Eye (tissue), 1 donor: ENCODE data around the gene ASPHD1.
"Not testable (repeated sequence)": the region's sequence is repeated elsewhere in the genome, so short reads cannot be mapped to it uniquely, and the experiment has no call there.

Source experiments
- DNase-seq: peaks from one replicate; pipeline ENCODE4 v3.0.0-alpha.2; 2015

Gene ASPHD1

GRCh38 chr16:29900102-29900887, at the start of gene ASPHD1:
TSS of gene ASPHD1 (plus strand) at chr16:29900488. CDS start at chr16:29900972, 484 bp downstream.
- peak; percentile 89 for DNase-seq

- DNase-seq: no peak
Measured at GRCh38 chr16:29850998-29851397, 49.3 kb upstream of the ASPHD1 start.

GRCh38 chr16:29852654-29853053, 47.6 kb upstream of the ASPHD1 start:
- no peak for DNase-seq

GRCh38 chr16:29854520-29855100, 45.7 kb upstream of the ASPHD1 start:
- DNase-seq: no peak

- DNase-seq: no peak
Measured at GRCh38 chr16:29857133-29857760, 43.0 kb upstream of the ASPHD1 start.

GRCh38 chr16:29858149-29858849, 42.0 kb upstream of the ASPHD1 start:
- DNase-seq: no peak

- no peak for DNase-seq
Measured at GRCh38 chr16:29858974-29859373, 41.3 kb upstream of the ASPHD1 start.

GRCh38 chr16:29860218-29860617, 40.1 kb upstream of the ASPHD1 start:
- DNase-seq: no peak

GRCh38 chr16:29862383-29862883, 37.9 kb upstream of the ASPHD1 start:
- peak; percentile 49 for DNase-seq

- peak; percentile 99 for DNase-seq
Measured at GRCh38 chr16:29862884-29863668, 37.2 kb upstream of the ASPHD1 start, which contains the start of gene CDIPT. TSS of gene CDIPT (minus strand) at chr16:29863226. CDS start at chr16:29862857, 369 bp downstream.

- DNase-seq: no peak
Measured at GRCh38 chr16:29863669-29863984, 36.7 kb upstream of the ASPHD1 start.

GRCh38 chr16:29864205-29864604, 36.1 kb upstream of the ASPHD1 start:
- DNase-seq: no peak

- no peak for DNase-seq
Measured at GRCh38 chr16:29868396-29869009, 31.8 kb upstream of the ASPHD1 start.

- not testable (repeated sequence) for DNase-seq
Measured at GRCh38 chr16:29869067-29869466, 31.2 kb upstream of the ASPHD1 start.

GRCh38 chr16:29871822-29872546, 28.3 kb upstream of the ASPHD1 start:
- DNase-seq: no peak

GRCh38 chr16:29873319-29873718, 27.0 kb upstream of the ASPHD1 start:
- no peak for DNase-seq

- DNase-seq: no peak
Measured at GRCh38 chr16:29875206-29875605, 25.1 kb upstream of the ASPHD1 start.

GRCh38 chr16:29876217-29876593, 24.1 kb upstream of the ASPHD1 start:
- DNase-seq: no peak

- DNase-seq: no peak
Measured at GRCh38 chr16:29876594-29877249, 23.6 kb upstream of the ASPHD1 start.

- peak; percentile 50 for DNase-seq
Measured at GRCh38 chr16:29877266-29877961, 22.9 kb upstream of the ASPHD1 start.
